Stimulated activated naive CD8-positive, alpha-beta T cell treated with anti-CD3 and anti-CD28 coated beads, Interleukin-15, amount 100 ng/mL, for 72 hours (primary cell): ENCODE data around the gene RAB40C.
A peak's percentile ranks its signal among the peaks of the same experiment; 100 is the strongest.

Experiments used
- ATAC-seq: fragments of 150-1000 bp; cut with Tn5 transposase; 2 replicates; pipeline ENCODE4 v1.10.0; 2021; ENCODE audit warnings: mild to moderate bottlenecking, moderate library complexity
- DNase-seq, 2 donors: peaks; one replicate each; pipeline ENCODE4 v3.0.0; 2021 to 2022
- H3K27ac Mint-ChIP-seq, 2 donors: one replicate each; pipeline ENCODE4 v1.8.0; 2022; ENCODE audit warnings: mild to moderate bottlenecking in 2 of 2, mixed read lengths in 2 of 2, moderate library complexity in 2 of 2
- H3K27me3 Mint-ChIP-seq: one replicate; pipeline ENCODE4 v1.8.0; 2022; ENCODE audit warnings: mixed read lengths
- H3K4me1 Mint-ChIP-seq: one replicate; pipeline ENCODE4 v1.8.0; 2022; ENCODE audit warnings: mild to moderate bottlenecking, mixed read lengths
- H3K4me3 Mint-ChIP-seq, 2 donors: one replicate each; pipeline ENCODE4 v1.8.0; 2022; ENCODE audit warnings: mild to moderate bottlenecking in 2 of 2, mixed read lengths in 2 of 2, moderate library complexity in 1 of 2
- H3K9me3 Mint-ChIP-seq, 2 donors: one replicate each; pipeline ENCODE4 v1.8.0; 2022; ENCODE audit warnings: mixed read lengths in 2 of 2

RAB40C gene

GRCh38 chr16:556474-557173, 33.2 kb upstream of the RAB40C start:
- no peaks in the 10 kb centered on the region for H3K9me3 Mint-ChIP-seq
- DNase-seq (no peak), ATAC-seq (no peak)
- H3K4me3 Mint-ChIP-seq: no peak overlapping the region
- H3K4me1 Mint-ChIP-seq: no peaks in the 10 kb centered on the region
- H3K27ac Mint-ChIP-seq: no peak overlapping the region
- H3K27me3 Mint-ChIP-seq: peaks cover 30% of the 10 kb centered on the region

GRCh38 chr16:557463-558297, 32.2 kb upstream of the RAB40C start:
- DNase-seq: no peak
- H3K9me3 Mint-ChIP-seq: no peaks in the 10 kb centered on the region
- no peak for ATAC-seq
- H3K4me3 Mint-ChIP-seq: no peak overlapping the region
- H3K4me1 Mint-ChIP-seq: no peaks in the 10 kb centered on the region
- H3K27ac Mint-ChIP-seq: no peak overlapping the region
- peaks cover 40% of the 10 kb centered on the region for H3K27me3 Mint-ChIP-seq

GRCh38 chr16:558298-559020, 31.4 kb upstream of the RAB40C start:
- H3K9me3 Mint-ChIP-seq: no peaks in the 10 kb centered on the region
- H3K4me1 Mint-ChIP-seq: no peaks in the 10 kb centered on the region
- no peak for DNase-seq
- ATAC-seq: no peak
- H3K27ac Mint-ChIP-seq: peak overlapping the region in 1 of 2 donors; percentile 74
- peaks cover 42% of the 10 kb centered on the region for H3K27me3 Mint-ChIP-seq
- H3K4me3 Mint-ChIP-seq: no peak overlapping the region

GRCh38 chr16:559021-559380, 30.9 kb upstream of the RAB40C start:
- Mint-ChIP-seq H3K4me3 (no peak overlapping the region), H3K4me1 (no peaks in the 10 kb centered on the region), H3K27ac (no peak overlapping the region), H3K27me3 (peaks cover 42% of the 10 kb centered on the region), H3K9me3 (no peaks in the 10 kb centered on the region)
- DNase-seq (no peak), ATAC-seq (no peak)

- ATAC-seq (no peak), DNase-seq (no peak)
- H3K4me1 Mint-ChIP-seq: no peaks in the 10 kb centered on the region
- H3K27me3 Mint-ChIP-seq: peaks cover 42% of the 10 kb centered on the region
- no peaks in the 10 kb centered on the region for H3K9me3 Mint-ChIP-seq
- peak overlapping the region in 1 of 2 donors; percentile 62 for H3K4me3 Mint-ChIP-seq
- H3K27ac Mint-ChIP-seq: no peak overlapping the region
Measured at GRCh38 chr16:559411-560203, 30.3 kb upstream of the RAB40C start.

GRCh38 chr16:560204-560700, 29.6 kb upstream of the RAB40C start, which contains the start of gene PRR35:
PRR35 (plus strand) TSS chr16:560394; CDS start chr16:563295, 2,901 bp downstream.
- Mint-ChIP-seq H3K27ac (no peak within 1 kb of the TSS), H3K4me1 (no peaks in the 10 kb centered on the region), H3K27me3 (peaks cover 42% of the 10 kb centered on the region), H3K4me3 (peak within 1 kb of the TSS in 1 of 2 donors; percentile 62), H3K9me3 (no peaks in the 10 kb centered on the region)
- no peak for ATAC-seq
- DNase-seq: no peak

GRCh38 chr16:560701-561412, 29.0 kb upstream of the RAB40C start:
- no peak overlapping the region for H3K4me3 Mint-ChIP-seq
- H3K4me1 Mint-ChIP-seq: peaks cover under 1% of the 10 kb centered on the region
- no peaks in the 10 kb centered on the region for H3K9me3 Mint-ChIP-seq
- no peak overlapping the region for H3K27ac Mint-ChIP-seq
- ATAC-seq: no peak
- peaks cover 42% of the 10 kb centered on the region for H3K27me3 Mint-ChIP-seq
- no peak for DNase-seq

- DNase-seq (no peak), ATAC-seq (no peak)
- Mint-ChIP-seq H3K27ac (no peak overlapping the region), H3K9me3 (no peaks in the 10 kb centered on the region), H3K27me3 (peaks cover 42% of the 10 kb centered on the region), H3K4me3 (no peak overlapping the region), H3K4me1 (peaks cover 6% of the 10 kb centered on the region)
Measured at GRCh38 chr16:561413-561794, 28.5 kb upstream of the RAB40C start.

GRCh38 chr16:561957-562938, 27.6 kb upstream of the RAB40C start:
- H3K4me3 Mint-ChIP-seq: no peak overlapping the region
- H3K27ac Mint-ChIP-seq: no peak overlapping the region
- ATAC-seq: no peak
- H3K4me1 Mint-ChIP-seq: peaks cover 15% of the 10 kb centered on the region
- H3K27me3 Mint-ChIP-seq: peaks cover 42% of the 10 kb centered on the region
- DNase-seq: no peak
- no peaks in the 10 kb centered on the region for H3K9me3 Mint-ChIP-seq

GRCh38 chr16:563072-563644, 26.7 kb upstream of the RAB40C start:
- Mint-ChIP-seq H3K4me1 (peaks cover 24% of the 10 kb centered on the region), H3K27me3 (peaks cover 33% of the 10 kb centered on the region), H3K9me3 (no peaks in the 10 kb centered on the region), H3K27ac (no peak overlapping the region), H3K4me3 (no peak overlapping the region)
- ATAC-seq (no peak), DNase-seq (no peak)

- Mint-ChIP-seq H3K27me3 (peaks cover 17% of the 10 kb centered on the region), H3K4me1 (peaks cover 34% of the 10 kb centered on the region), H3K4me3 (no peak overlapping the region), H3K9me3 (no peaks in the 10 kb centered on the region), H3K27ac (no peak overlapping the region)
- DNase-seq (no peak), ATAC-seq (no peak)
Measured at GRCh38 chr16:564690-565418, 25.0 kb upstream of the RAB40C start.

GRCh38 chr16:565419-566330, 24.2 kb upstream of the RAB40C start:
- no peak overlapping the region for H3K4me3 Mint-ChIP-seq
- peak overlapping the region in 1 of 2 donors; percentile 34 for H3K27ac Mint-ChIP-seq
- peaks cover 37% of the 10 kb centered on the region for H3K4me1 Mint-ChIP-seq
- H3K9me3 Mint-ChIP-seq: no peaks in the 10 kb centered on the region
- no peak for DNase-seq
- peaks cover 17% of the 10 kb centered on the region for H3K27me3 Mint-ChIP-seq
- no peak for ATAC-seq
